Adipose tissue (tissue), 3 donors: ENCODE results near the gene SSB. TPM values are rescaled to one million over a fixed set of nuclear protein-coding genes. Genes with fewer than 3 reads are reported as not detected.

Source experiments
- H3K27ac ChIP-seq: one replicate; pipeline ENCODE4 v1.5.1; 2013; ENCODE audit warnings: low read depth, low read length
- WGBS, 3 donors: extraction: QIAGEN DNeasy Blood & Tissue Kit; methylation state at CpG; one replicate each; pipeline ENCODE4 v1.1.7; 2013; 5-methylcytosine and 5-hydroxymethylcytosine counted together
- polyA plus RNA-seq, 3 donors: library from polyadenylated mRNA; stranded (reverse); fragments of 200-250 nt; gene quantifications; one replicate each; pipeline ENCODE4 v1.2.3, GENCODE V29; 2013
- donor health status: healthy with polysubstance abuse.
- donor health status: Bipolar disorder and iron deficiency.
- donor health status: healthy.

The SSB gene
- polyA plus RNA-seq, 3 donors, result 34.3 to 135 (median 119) TPM

GRCh38 chr2:169860149-169860548 is 61.5 kb downstream of the SSB start:
- 94 to 97% (median 95%) methylated on average over 4 of the region's 4 CpGs for WGBS, 3 donors
- no peak overlapping the region for H3K27ac ChIP-seq

Other genes with a start within 250 kb of the SSB start
- gene FASTKD1, start 225.0 kb upstream of the SSB start, polyA plus RNA-seq, result 10 to 100 TPM in 1 of 3 donors, 1 to 10 TPM in 2; 7.4 to 28.3 (median 7.6) TPM
- gene PPIG, start 214.5 kb upstream of the SSB start, polyA plus RNA-seq, result 10 to 100 TPM; 12.3 to 31.9 (median 23.1) TPM
- gene CFAP210, start 104.5 kb upstream of the SSB start, polyA plus RNA-seq, result 1 to 10 TPM in 1 of 3 donors, under 1 TPM in 2; 0.05 to 2.6 (median 0.21) TPM
- gene PHOSPHO2, start 104.4 kb upstream of the SSB start, polyA plus RNA-seq, result 10 to 100 TPM in 1 of 3 donors, 1 to 10 TPM in 2; 3.3 to 10.6 (median 5.0) TPM
- 1 to 10 TPM; 1.6 to 3.5 (median 3.4) TPM for gene KLHL23, start 65.0 kb upstream of the SSB start, polyA plus RNA-seq
- gene METTL5, start 26.0 kb downstream of the SSB start, polyA plus RNA-seq, result 10 to 100 TPM; 42.8 to 76.0 (median 60.3) TPM
- gene UBR3, start 28.6 kb downstream of the SSB start, polyA plus RNA-seq, result 10 to 100 TPM in 2 of 3 donors, 1 to 10 TPM in 1; 7.4 to 14.2 (median 13.4) TPM